Endothelial cell of umbilical vein (primary cell): ENCODE data around the gene MRPL12. TPM values are rescaled to one million over a fixed set of nuclear protein-coding genes. Genes with fewer than 3 reads are reported as not detected.

ENCODE experiments used
- BruUV-seq: library from RNA; stranded (reverse); fragments of 400-500 nt; replicated peaks from 2 replicates; lab custom pipeline; 2021; lab: Mats Ljungman, UMichigan
- CTCF ChIA-PET: fragments of 300-600, 350-600 bp; sonication (Branson Sonifier 250); formaldehyde crosslinking; loops from one replicate; lab custom pipeline; 2021; ENCODE audit warnings: antibody characterized with exemption, inconsistent platforms; lab: Charles Lee
- POLR2A ChIA-PET: fragments of 300-600, 350-600 bp; sonication (Branson Sonifier 250); formaldehyde crosslinking; loops from one replicate; lab custom pipeline; 2021; ENCODE audit warnings: antibody characterized with exemption, inconsistent platforms; lab: Charles Lee
- DNase-seq: peaks from one replicate; pipeline ENCODE4 v3.0.0-alpha.2; 2011; ENCODE audit warnings: low read depth, low spot score
- FAIRE-seq: peaks from 2 replicates; lab custom pipeline; 2011; peaks lifted over from hg19 to GRCh38; lab: Jason Lieb, UNC
- H2AFZ ChIP-seq: 2 replicates; pipeline ENCODE4 v1.6.0; 2012; ENCODE audit warnings: low read depth, low read length, control low read depth, inconsistent platforms
- H3K27ac ChIP-seq: 2 replicates; pipeline ENCODE4 v1.5.1; 2011; ENCODE audit warnings: low read depth, mild to moderate bottlenecking, control low read depth, low read length, moderate library complexity; ENCODE audit not compliant: insufficient read depth
- H3K27me3 ChIP-seq, 2 experiments: 2 replicates each; pipeline versions ENCODE4 v1.6.0 to v1.6.1; 2011; ENCODE audit warnings: low read length in 2 of 2, mixed read lengths in 1 of 2; ENCODE audit not compliant: control insufficient read depth in 2 of 2, insufficient read depth in 2 of 2
- H3K36me3 ChIP-seq, 2 experiments: 2 replicates in 1 of 2; 3 replicates in 1 of 2; pipeline ENCODE4 v1.5.1; 2011; ENCODE audit warnings: low read length in 2 of 2, mild to moderate bottlenecking in 1 of 2, moderate library complexity in 1 of 2; ENCODE audit not compliant: control insufficient read depth in 2 of 2, insufficient read depth in 2 of 2; ENCODE audit errors: extremely low read depth in 1 of 2
- H3K4me1 ChIP-seq: 3 replicates; pipeline ENCODE4 v1.5.1; 2011; ENCODE audit warnings: mild to moderate bottlenecking, low read length; ENCODE audit not compliant: control insufficient read depth, insufficient read depth; ENCODE audit errors: extremely low read depth
- H3K4me2 ChIP-seq: 2 replicates; pipeline ENCODE4 v1.6.1; 2011; ENCODE audit warnings: low read length, control low read depth, mixed read lengths; ENCODE audit not compliant: insufficient read depth
- H3K4me3 ChIP-seq, 3 experiments: fragments of 200-600 bp in 1 of 3; sonication (generic), shearing (Covaris generic) in 1 of 3; replicated peaks in 1 of 3; 2 replicates each; pipeline ENCODE4 v1.5.1; 2011 to 2016; ENCODE audit warnings: control low read depth in 3 of 3, low read length in 3 of 3, mild to moderate bottlenecking in 2 of 3, inconsistent platforms in 1 of 3, low read depth in 1 of 3, moderate library complexity in 1 of 3; ENCODE audit not compliant: insufficient read depth in 1 of 3
- H3K79me2 ChIP-seq: 2 replicates; pipeline ENCODE4 v1.6.0; 2012; ENCODE audit warnings: low read length, inconsistent platforms; ENCODE audit not compliant: control insufficient read depth, insufficient read depth
- H3K9ac ChIP-seq: replicated peaks from 2 replicates; pipeline ENCODE3; 2011; ENCODE audit warnings: low read length, control low read depth; ENCODE audit not compliant: insufficient read depth; ENCODE audit errors: extremely low read depth
- H3K9me1 ChIP-seq: replicated peaks from 3 replicates; pipeline ENCODE4 v1.6.0; 2011; ENCODE audit warnings: mild to moderate bottlenecking, low read length; ENCODE audit not compliant: control insufficient read depth, insufficient read depth; ENCODE audit errors: extremely low read depth
- H3K9me3 ChIP-seq: replicated peaks from 2 replicates; pipeline ENCODE4 v1.5.1; 2012; ENCODE audit warnings: low read length, inconsistent platforms; ENCODE audit not compliant: control insufficient read depth, insufficient read depth
- H4K20me1 ChIP-seq: replicated peaks from 2 replicates; pipeline ENCODE3; 2011; ENCODE audit warnings: mild to moderate bottlenecking, low read length; ENCODE audit not compliant: control insufficient read depth, insufficient read depth; ENCODE audit errors: extremely low read depth
- EZH2 ChIP-seq: IDR thresholded peaks from 2 replicates; pipeline ENCODE4 v1.6.1; 2012; ENCODE audit warnings: borderline replicate concordance, low read depth, mild to moderate bottlenecking, moderate library complexity, low read length, inconsistent platforms; ENCODE audit not compliant: severe bottlenecking
- FOS ChIP-seq: IDR thresholded peaks from 2 replicates; pipeline ENCODE4 v1.6.1; 2011; ENCODE audit warnings: mild to moderate bottlenecking, low read length, moderate library complexity, borderline replicate concordance; ENCODE audit not compliant: insufficient read depth
- GATA2 ChIP-seq: IDR thresholded peaks from 2 replicates; pipeline ENCODE4 v1.7.0; 2011; ENCODE audit warnings: low read depth, mild to moderate bottlenecking, moderate library complexity, mixed read lengths, low read length; ENCODE audit not compliant: insufficient read length, insufficient read depth
- POLR2AphosphoS5 ChIP-seq: IDR thresholded peaks from 2 replicates; pipeline ENCODE4 v1.6.1; 2012; ENCODE audit warnings: low read depth, mild to moderate bottlenecking, control low read depth, low read length, moderate library complexity; ENCODE audit not compliant: insufficient read depth
- dilution Hi-C: fragments of 300-500 bp; cut with MboI; formaldehyde crosslinking; loops from one replicate; pipeline ENCODE4 v1.15.0; 2019; ENCODE audit warnings: low sequenced_read_pairs; ENCODE audit not compliant: extremely low pct_ligation_motif_present
- intact Hi-C: fragments of 100-400 bp; cut with micrococcal nuclease; formaldehyde crosslinking; loops from one replicate; pipeline ENCODE4 v1.10.0; 2022
- polyA plus RNA-seq, 4 experiments: library from polyadenylated mRNA; depleted of rRNA in 3 of 4; stranded (reverse) in 3 of 4; unstranded in 1 of 4; fragments of >200 nt; gene quantifications; 2 replicates each; pipeline versions ENCODE4 v1.2.1 to v1.2.3, GENCODE V29; 2011 to 2012; ENCODE audit warnings: missing spikeins in 1 of 4
- total RNA-seq: library from RNA; stranded (reverse); gene quantifications from 2 replicates; pipeline ENCODE4 v1.2.3, GENCODE V29; 2021
- TF ChIP-seq, protein P1 (sequence below): IDR thresholded peaks from 2 replicates; pipeline ENCODE4 v1.6.1; 2011; ENCODE audit not compliant: insufficient read depth, insufficient read length

MRPL12 gene
- total and polyA plus RNA-seq, 2 donors (not counting 3 experiments of a cell fraction or from before 2014, with no cell fraction given) = 91.9 to 99.9 TPM

DNA sequence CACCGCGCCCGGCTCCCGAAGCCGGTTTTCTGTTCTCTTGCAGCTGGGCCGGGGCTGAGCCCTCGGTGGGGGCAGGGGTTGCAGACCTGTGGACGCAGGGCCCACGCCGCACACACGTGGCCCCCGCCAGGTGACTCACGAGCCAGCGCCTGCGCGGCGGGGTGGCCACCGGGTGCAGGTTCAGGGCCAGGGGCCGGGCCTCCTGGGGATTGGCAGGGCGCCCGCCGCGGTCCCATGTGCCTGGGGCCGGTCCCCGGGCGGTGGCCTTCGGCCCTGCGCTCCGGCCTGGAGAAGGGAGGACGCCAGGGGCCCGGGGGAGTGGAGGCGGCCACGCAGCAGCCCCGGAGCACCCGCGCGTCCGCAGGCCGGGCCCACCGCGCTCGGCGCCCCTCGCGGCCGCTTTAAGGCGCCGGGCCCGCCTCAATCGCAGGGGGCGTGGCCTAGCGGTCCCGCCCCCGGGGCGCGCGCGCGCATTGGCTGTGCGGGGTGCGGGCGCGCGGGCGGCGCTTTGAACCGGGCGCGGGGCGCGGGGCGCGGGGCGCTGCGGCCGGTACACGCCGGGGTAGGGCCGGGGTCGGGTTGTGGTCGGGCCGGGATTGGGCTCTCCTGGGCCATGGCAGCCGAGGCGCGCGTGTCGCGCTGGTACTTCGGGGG, 8.8 kb downstream of the MRPL12 start, which contains the start of gene SLC25A10:
TSS of gene SLC25A10 (plus strand) at position 471 of the 654 bp plus-strand sequence. CDS start at position 614, 143 bp downstream.
- Histone ChIP-seq H3K4me1 (peaks cover 18% of the 10 kb centered on the region), H3K27ac (no peak within 1 kb of the TSS), H3K9me1 (no peaks in the 10 kb centered on the region), H3K9ac (peak within 1 kb of the TSS; percentile 17), H3K79me2 (no peaks in the 10 kb centered on the region), H4K20me1 (no peaks in the 10 kb centered on the region), H3K36me3 (peaks cover 0 to 5% of the 10 kb centered on the region in 2 experiments), H3K27me3 (no peaks in the 10 kb centered on the region), H3K4me2 (peak within 1 kb of the TSS; percentile 76), H2AFZ (peak within 1 kb of the TSS; percentile 51), H3K4me3 (peak within 1 kb of the TSS; percentile 51 to 61 (median 56)), H3K9me3 (no peaks in the 10 kb centered on the region)
- intact Hi-C loops (loop anchor here (1.0 kb wide), 2 partner anchors 9 to 29 kb away; partner anchors contain the start of genes ARL16 and MRPL12), dilution Hi-C loops (no loop called here)
- CTCF ChIA-PET = interaction anchor here (0.9 to 1.6 kb wide), 2 partner anchors 8 to 23 kb away, joined by 3 to 6 read pairs; partner anchors contain the start of gene MRPL12
- peak; percentile 26 for TF ChIP-seq POLR2AphosphoS5
- no peak for TF ChIP-seq GATA2
- no peak for TF ChIP-seq EZH2
- TF ChIP-seq, protein P1, sequence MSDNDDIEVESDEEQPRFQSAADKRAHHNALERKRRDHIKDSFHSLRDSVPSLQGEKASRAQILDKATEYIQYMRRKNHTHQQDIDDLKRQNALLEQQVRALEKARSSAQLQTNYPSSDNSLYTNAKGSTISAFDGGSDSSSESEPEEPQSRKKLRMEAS = peak; percentile 32
- TF ChIP-seq FOS = peak; percentile 4
- BruUV-seq = no TSS peak
- POLR2A ChIA-PET = no interaction called here
- FAIRE-seq (peak; percentile 35), DNase-seq (peak; percentile 66)
